MM.1S (cell line): Measurements from ENCODE around the gene TOR1AIP2.

Experiments
- CTCF ChIP-seq: fragments of 300-600 bp; sonication (generic); IDR thresholded peaks from 2 replicates; pipeline ENCODE4 v1.5.1; 2016; ENCODE audit warnings: antibody characterized with exemption, low read length, mixed read lengths
- EZH2 ChIP-seq: fragments of 300-600 bp; sonication (generic); optimal IDR thresholded peaks from 2 replicates; pipeline ENCODE3; 2017; ENCODE audit warnings: low read depth, mild to moderate bottlenecking, antibody characterized with exemption, low read length, mixed read lengths
- EZH2phosphoT487 ChIP-seq: fragments of 300-600 bp; sonication (generic); IDR thresholded peaks from 2 replicates; pipeline ENCODE4 v1.6.1; 2018; ENCODE audit warnings: antibody characterized with exemption, low read length

- TF ChIP-seq CTCF: no peak
- no peak for TF ChIP-seq EZH2
- no peak for TF ChIP-seq EZH2phosphoT487
Observed at GRCh38 chr1:179808503-179808902, 69.1 kb downstream of the TOR1AIP2 start.
